Astrocyte of the hippocampus (primary cell): ENCODE measurements around the gene EIF4ENIF1.
A peak's percentile ranks its signal among the peaks of the same experiment; 100 is the strongest.
"Not testable (repeated sequence)": the region's sequence is repeated elsewhere in the genome, so short reads cannot be mapped to it uniquely, and the experiment has no call there.

ENCODE experiments used
- DNase-seq: peaks from one replicate; pipeline ENCODE4 v3.0.0; 2011; ENCODE audit warnings: low read depth, low spot score

The EIF4ENIF1 gene

DNA sequence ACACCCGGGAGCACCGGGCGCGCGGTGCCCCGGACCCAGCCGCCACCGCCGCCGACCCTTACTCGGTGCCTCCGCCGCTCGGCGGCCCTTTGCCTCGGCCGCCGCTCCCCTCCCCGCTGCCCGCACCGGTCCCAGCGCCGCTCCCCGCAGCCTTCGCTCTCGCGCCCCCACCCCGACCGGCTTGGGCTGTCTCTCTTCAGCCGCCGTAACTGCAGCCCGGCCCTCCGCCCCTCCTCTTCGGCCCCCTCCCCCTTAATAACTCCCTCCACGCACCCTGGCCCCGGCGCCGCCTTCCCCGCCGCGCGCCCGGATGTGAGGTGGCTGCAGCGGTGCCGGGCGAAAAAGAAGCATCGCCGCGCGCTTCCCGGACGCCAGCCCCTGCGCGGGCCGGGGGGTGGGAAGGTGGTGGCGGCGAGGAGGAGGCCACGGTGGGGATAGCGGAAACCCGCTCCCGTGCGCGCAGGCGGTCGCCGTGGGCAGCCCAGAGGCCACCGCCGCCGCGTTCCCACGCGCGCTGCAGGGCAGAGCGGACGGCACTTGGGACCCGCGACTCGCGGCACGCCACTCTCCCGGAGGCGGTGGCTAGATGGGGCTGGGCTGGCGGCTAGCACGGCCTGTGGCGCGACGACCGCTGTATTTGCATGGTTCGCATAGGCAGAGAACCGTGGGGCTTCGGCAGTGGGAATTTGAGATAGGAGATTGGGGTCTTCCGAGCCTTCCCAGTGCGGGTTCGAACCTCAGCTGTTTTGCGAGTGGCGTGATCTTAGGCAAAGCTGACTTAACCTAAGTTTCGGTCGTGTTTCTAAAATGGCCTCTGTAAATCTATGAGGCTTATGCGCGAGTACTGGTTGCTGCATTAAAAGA is at the start of gene EIF4ENIF1:
Gene EIF4ENIF1, minus strand, starts transcription at position 211 of the 864 bp plus-strand sequence. CDS start 1,124 bp downstream, outside the sequence.
- DNase-seq = peak; percentile 95

GRCh38 chr22:31538815-31539214 is 49.2 kb upstream of the EIF4ENIF1 start:
- no peak for DNase-seq

- peak; percentile 22 for DNase-seq
These were observed 47.4 kb upstream of the EIF4ENIF1 start for GRCh38 chr22:31537019-31537535.

DNA sequence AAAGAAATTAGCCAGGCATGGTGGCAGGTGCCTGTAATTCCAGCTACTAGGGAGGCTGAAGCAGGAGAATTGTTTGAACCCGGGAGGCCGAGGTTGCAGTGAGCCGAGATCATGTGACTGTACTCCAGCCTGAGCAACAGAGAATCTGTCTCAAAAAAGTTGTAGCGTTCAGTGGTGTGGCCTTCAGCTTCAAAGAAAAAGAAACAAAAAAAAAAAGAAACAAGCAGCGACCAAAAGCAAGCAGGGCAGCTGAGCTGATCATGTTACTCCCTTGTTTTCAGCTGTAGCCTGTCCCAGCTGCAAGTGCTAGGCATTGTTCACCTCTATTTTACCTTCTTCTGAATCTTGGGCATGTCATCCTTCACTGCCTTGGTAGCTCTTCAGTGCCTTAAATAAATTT is 43.7 kb upstream of the EIF4ENIF1 start:
- DNase-seq = no peak

DNA sequence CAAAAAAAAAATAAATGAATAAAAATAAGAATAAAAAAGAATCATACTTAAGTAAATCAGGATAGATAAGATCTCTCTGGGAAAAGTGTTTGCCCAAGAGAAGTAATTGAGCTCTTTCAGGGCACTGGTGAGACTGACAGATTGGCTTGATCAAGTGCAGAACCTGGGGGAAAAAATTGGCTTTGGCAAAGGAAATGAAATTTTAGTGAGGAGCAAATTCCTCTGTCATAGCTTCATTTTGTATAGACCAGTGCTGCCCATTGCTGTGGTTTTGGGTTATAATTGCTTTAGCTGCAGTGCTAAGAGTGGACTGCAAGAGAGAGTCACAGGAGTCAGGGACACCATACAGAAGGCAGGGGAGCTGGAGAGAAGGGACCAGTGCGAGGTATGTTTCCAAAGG is 42.4 kb upstream of the EIF4ENIF1 start:
- peak; percentile 51 for DNase-seq

- peak; percentile 54 for DNase-seq
These were observed 41.2 kb upstream of the EIF4ENIF1 start for GRCh38 chr22:31530823-31531195.

- DNase-seq = no peak
These were observed 36.6 kb upstream of the EIF4ENIF1 start for GRCh38 chr22:31526270-31526669.

DNA sequence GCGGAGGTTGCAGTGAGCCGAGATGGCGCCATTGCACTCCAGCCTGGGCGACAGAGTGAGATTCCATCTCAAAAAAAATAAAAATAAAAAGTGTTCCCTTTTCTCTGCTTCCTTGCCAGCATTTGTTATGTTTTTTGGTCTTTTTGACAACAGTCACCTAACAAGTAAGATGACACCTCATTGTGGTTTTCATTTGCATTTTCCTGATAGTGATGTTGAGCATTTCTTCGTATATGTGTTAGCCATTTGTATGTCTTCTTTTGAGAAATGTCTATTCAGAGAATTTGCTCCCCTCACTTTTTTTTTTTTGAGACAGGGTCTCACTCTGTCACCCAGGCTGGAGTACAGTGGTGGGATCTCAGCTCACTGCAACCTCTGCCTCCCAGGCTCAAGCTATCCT is 34.5 kb upstream of the EIF4ENIF1 start:
- not testable (repeated sequence) for DNase-seq

GRCh38 chr22:31520051-31520450 is 30.4 kb upstream of the EIF4ENIF1 start:
- DNase-seq = no peak

- no peak for DNase-seq
These were observed 19.6 kb upstream of the EIF4ENIF1 start for GRCh38 chr22:31509061-31509762.

GRCh38 chr22:31508536-31508935 is 18.9 kb upstream of the EIF4ENIF1 start:
- DNase-seq = no peak

DNA sequence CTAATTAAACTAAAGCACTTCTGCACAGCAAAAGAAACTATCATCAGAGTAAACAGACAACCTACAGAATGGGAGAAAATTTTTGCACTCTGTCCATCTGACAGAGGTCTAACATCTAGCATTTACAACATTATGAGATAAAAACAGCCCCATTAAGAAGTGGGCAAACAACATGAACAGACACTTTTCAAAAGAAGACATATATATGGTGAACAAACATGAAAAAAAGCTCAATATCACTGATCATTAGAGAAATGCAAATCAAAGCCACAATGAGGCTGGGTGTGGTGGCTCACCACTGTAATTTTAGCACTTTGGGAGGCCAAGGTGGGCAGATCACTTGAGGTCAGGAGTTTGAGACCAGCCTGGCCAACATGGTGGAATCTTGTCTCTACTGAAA is 17.9 kb upstream of the EIF4ENIF1 start:
- not testable (repeated sequence) for DNase-seq

- DNase-seq = peak; percentile 20
These were observed 14.6 kb upstream of the EIF4ENIF1 start for GRCh38 chr22:31504282-31504681.

- DNase-seq = no peak
These were observed 13.7 kb upstream of the EIF4ENIF1 start for GRCh38 chr22:31503211-31503964.

DNA sequence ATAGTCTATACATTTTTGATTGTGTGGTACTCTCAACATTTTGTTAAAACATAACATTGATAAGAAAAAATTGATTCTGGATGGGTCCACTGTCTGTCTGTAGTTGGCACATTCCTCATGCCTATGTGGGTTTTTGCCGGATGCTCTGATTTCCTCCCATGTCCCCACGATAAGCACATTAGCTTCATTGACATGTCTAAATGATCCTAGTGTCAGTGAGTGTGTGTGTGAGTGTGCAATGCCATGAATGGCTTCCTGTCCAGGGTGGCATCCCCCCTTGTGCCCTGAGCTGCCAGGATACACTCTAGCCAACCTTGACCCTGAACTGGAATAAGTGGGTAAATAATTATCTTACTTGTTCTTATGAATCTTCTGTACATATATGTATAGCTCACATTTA is 12.1 kb upstream of the EIF4ENIF1 start:
- no peak for DNase-seq

DNA sequence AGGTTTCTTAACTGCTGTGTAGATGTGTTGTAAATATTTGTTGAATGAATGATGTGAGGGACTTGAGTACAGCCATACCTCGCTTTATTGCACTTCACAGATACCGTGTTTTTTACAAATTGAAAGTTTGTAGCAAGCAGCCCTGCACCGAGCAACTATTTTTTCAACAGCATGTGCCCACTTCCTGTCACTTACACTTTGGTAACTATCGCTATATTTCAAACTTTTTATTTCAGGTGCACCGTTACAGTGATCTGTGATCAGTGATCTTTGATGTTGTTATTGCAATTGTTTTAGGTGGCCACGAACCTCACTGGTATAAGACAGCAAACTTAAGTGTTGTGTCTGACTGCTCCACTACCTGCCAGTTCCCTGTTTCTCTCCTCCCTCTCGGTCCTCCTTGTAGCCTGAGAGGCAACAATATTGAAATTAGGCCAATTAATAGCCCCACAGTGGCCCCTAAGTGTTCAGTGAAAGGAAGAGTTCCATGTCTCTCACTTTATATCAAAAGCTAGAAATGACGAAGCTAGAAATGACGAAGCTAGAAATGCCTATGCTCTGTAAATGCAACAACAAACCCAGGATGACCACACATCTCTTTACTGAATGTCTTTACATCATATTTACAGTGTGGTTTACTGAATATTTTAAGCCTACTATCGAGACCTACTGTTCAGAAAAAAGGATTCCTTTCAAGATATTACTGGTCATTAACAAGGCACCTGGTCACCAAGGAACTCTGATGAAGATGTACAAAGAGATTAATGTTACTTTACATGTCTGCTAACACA is 7.7 kb upstream of the EIF4ENIF1 start:
- no peak for DNase-seq

GRCh38 chr22:31496735-31497146 is 7.1 kb upstream of the EIF4ENIF1 start:
- DNase-seq = no peak

- peak; percentile 97 for DNase-seq
These were observed 6.5 kb upstream of the EIF4ENIF1 start, which contains the start of gene SFI1 for GRCh38 chr22:31496007-31496734. TSS of gene SFI1 (plus strand) at chr22:31496536. CDS start at chr22:31508285, 11,749 bp downstream.

- no peak for DNase-seq
These were observed 5.7 kb upstream of the EIF4ENIF1 start for GRCh38 chr22:31495343-31495742.

DNA sequence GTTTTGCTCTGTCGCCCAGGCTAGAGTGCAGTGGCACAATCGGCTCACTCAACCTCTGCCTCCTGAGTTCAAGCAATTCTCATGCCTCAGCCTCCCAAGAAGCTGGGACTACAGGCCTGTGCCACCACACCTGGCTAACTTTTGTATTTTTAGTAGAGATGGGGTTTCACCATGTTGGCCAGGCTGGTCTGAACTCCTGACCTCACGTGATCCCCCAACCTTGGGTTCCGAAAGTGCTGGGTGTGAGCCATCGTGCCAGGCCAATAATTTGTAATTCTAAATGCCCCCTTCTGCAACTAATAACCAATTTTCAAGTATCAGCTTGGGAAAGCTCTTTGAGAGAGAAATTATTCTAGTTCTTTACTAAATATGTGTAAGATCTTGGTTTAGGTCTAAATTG is 3.7 kb upstream of the EIF4ENIF1 start:
- not testable (repeated sequence) for DNase-seq
